Activated CD4-positive, alpha-beta T cell treated with anti-CD3 and anti-CD28 coated beads for 24 hours (primary cell): ENCODE results near the gene KCNIP1.
"Not testable (repeated sequence)": the region's sequence is repeated elsewhere in the genome, so short reads cannot be mapped to it uniquely, and the experiment has no call there.

ENCODE experiments used
- DNase-seq, 2 donors: peaks; one replicate each; pipeline ENCODE4 v3.0.0-alpha.2; 2020; ENCODE audit warnings: low read depth in 2 of 2

Gene KCNIP1

DNA sequence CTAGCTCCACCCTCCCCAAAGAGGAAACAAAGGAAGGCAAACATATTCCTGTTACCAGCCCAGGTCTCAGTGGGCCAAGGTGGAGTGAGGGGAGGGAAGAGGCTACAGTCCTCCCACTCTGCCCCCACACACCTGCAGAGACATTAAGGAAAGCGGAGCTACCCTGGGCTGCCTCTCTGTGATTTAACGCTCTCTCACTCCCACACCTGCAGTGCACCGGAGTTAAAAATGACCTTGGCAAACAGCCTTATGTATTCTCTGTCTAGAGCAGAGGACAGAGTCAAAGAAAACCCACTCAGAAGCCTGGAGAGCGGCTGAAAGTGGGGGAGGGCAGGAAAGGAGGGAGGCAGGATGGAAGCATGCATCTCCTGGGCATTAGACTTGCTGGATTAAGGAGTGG lies 32.7 kb downstream of the KCNIP1 start:
- DNase-seq = no peak

GRCh38 chr5:170537451-170538095 lies 33.8 kb downstream of the KCNIP1 start:
- no peak for DNase-seq

- DNase-seq = no peak
These were observed 34.3 kb downstream of the KCNIP1 start for GRCh38 chr5:170538096-170538465.

DNA sequence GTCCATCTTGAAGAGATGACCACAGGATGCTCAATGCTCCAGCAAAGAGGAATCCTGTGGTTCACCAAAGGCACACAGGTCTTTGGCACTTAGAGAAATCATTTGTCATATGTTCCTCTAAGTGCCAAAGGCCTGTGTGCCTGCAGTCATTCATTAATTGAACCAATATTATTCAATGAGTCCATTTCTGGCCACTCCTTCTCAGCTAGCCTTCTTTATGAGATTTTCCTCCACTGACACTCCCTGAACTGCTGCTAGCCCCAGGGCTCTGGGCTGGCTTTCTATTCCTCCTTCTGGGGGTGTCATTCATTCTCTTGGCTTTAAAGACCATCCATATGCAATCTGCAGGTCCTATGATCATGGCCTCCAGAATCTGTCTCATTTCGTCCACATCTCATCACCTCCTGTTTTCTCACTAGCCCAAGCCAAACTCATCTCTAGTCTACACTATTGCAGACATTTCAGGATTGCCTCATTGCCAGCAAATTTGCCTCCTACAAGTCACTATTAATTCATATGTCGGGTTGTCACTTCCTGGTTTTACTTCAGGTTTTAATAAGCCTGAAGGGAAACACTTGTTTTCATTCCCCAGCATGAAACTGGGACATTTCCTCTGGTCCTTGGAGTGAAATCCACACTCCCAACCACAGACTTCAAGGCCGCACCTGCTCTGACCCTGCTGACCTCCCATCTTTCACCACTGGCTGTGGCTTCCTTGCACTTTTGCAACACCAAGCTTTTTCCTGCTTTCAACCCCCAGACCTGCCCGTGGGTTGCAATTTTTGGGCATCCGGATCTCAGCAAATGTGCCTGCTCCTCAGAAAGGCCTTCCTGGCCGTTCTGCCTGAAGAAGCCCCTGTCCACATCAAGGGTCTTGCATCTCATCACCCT lies 35.1 kb downstream of the KCNIP1 start:
- DNase-seq = no peak

GRCh38 chr5:170540271-170540670 lies 36.5 kb downstream of the KCNIP1 start:
- no peak for DNase-seq

DNA sequence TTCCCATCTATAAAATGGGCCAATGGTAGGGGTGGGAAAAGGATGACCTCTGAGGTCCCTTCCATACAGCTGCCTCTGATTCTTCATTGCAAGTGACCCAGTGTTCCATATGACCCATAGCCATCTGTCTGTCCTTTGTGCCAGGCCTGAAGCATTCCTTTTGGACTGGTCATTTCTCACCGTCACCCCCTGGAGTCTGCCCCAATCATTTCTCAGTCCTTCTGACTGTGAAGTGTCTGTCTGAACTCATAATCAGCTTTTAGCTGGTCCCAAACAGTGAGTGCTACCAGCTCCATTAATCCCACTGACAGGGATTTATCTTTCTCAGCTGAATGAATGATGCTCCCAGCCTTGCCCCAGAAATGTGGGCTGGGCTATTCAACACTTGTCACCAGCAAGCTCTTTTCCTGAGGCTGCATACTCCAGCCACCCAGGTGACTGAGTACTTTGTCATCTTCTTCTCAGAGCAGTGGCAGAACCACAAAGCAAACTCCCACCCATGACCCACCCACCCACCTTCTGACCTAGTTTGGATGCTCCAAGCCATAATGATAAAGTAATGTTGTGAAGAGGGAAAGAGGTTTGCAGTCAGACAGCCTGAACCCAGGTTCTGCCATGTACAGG lies 37.4 kb downstream of the KCNIP1 start:
- DNase-seq = no peak

GRCh38 chr5:170542691-170543293 lies 39.0 kb downstream of the KCNIP1 start:
- no peak for DNase-seq

- DNase-seq = no peak
These were observed 41.5 kb downstream of the KCNIP1 start for GRCh38 chr5:170545313-170545712.

GRCh38 chr5:170545811-170546210 lies 42.0 kb downstream of the KCNIP1 start:
- DNase-seq = no peak

GRCh38 chr5:170546282-170546681 lies 42.5 kb downstream of the KCNIP1 start:
- DNase-seq = no peak

- not testable (repeated sequence) for DNase-seq
These were observed 46.6 kb downstream of the KCNIP1 start for GRCh38 chr5:170550382-170550781.

DNA sequence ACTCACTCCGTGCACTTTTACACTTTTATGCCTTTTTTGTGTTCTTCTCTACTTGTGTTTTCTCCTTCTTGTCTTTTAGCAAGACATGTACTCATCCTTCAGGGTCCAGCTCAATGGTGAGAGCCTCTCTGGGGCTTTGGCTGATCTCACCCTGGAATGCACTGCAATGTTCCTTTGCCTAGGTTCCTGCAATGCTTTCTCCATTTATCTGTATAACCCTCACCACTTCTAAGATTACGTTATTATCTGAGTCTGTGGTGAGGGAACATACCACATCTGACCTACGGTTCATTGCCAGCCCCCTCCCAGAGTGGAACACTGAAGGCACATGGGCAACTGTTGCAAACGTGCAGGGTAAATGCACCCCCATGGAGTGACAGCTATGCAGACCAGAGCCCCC lies 47.3 kb downstream of the KCNIP1 start:
- DNase-seq = no peak

DNA sequence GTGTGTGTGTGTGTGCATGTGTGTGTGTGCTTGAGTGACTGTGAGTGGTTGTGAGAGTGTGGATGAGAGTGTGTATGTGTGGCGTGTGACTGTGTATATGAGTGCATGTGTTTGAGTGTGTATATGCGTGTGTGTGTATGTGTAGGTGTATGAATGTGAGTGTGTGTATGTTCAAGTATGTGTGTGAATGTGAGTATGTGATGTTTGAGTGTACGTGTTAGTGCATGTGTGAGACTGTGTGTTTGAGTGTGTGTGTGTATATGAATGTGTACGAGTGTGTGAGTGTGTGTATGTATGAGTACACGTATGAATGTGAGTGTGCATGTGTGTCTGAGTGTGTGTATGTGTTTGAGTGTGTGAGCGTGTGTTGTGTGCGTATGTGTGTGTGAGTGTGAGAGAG lies 47.8 kb downstream of the KCNIP1 start:
- no peak for DNase-seq

- no peak for DNase-seq
These were observed 48.8 kb downstream of the KCNIP1 start for GRCh38 chr5:170552621-170553115.

- DNase-seq = no peak
These were observed 49.4 kb downstream of the KCNIP1 start for GRCh38 chr5:170553218-170553617.

GRCh38 chr5:170554521-170555267 lies 50.9 kb downstream of the KCNIP1 start:
- no peak for DNase-seq

GRCh38 chr5:170557314-170557713 lies 53.5 kb downstream of the KCNIP1 start:
- no peak for DNase-seq

DNA sequence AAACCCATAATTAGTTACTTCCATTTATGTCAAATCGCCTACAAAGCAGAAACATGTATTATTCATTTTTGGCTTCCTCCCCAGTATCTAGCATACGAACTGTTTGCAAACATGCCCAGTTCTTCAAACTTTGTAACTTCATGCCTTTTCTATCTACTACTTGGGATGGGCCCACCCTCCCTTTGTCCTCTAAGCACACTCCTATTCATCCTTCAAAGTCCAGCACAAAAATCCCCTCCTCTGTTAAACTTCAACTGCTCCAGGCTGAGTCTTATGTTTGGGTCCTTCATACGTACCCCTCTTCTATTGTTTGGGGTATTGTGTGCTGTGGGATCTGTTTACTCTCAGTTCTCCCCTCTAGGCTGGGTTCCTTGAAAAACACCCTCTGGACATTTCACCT lies 55.5 kb downstream of the KCNIP1 start:
- no peak for DNase-seq

- DNase-seq = no peak
These were observed 57.1 kb downstream of the KCNIP1 start for GRCh38 chr5:170560938-170561337.

GRCh38 chr5:170562166-170562874 lies 58.5 kb downstream of the KCNIP1 start:
- DNase-seq = no peak

GRCh38 chr5:170562875-170563228 lies 59.0 kb downstream of the KCNIP1 start:
- DNase-seq = no peak
